Measurements from ENCODE around the gene LRP1-AS. TPM values are rescaled to one million over a fixed set of nuclear protein-coding genes. Genes with fewer than 3 reads are reported as not detected.

LRP1-AS gene
- total RNA-seq (2014; rRNA removed; shearing (Covaris generic)) = not detected in 2 replicates

DNA sequence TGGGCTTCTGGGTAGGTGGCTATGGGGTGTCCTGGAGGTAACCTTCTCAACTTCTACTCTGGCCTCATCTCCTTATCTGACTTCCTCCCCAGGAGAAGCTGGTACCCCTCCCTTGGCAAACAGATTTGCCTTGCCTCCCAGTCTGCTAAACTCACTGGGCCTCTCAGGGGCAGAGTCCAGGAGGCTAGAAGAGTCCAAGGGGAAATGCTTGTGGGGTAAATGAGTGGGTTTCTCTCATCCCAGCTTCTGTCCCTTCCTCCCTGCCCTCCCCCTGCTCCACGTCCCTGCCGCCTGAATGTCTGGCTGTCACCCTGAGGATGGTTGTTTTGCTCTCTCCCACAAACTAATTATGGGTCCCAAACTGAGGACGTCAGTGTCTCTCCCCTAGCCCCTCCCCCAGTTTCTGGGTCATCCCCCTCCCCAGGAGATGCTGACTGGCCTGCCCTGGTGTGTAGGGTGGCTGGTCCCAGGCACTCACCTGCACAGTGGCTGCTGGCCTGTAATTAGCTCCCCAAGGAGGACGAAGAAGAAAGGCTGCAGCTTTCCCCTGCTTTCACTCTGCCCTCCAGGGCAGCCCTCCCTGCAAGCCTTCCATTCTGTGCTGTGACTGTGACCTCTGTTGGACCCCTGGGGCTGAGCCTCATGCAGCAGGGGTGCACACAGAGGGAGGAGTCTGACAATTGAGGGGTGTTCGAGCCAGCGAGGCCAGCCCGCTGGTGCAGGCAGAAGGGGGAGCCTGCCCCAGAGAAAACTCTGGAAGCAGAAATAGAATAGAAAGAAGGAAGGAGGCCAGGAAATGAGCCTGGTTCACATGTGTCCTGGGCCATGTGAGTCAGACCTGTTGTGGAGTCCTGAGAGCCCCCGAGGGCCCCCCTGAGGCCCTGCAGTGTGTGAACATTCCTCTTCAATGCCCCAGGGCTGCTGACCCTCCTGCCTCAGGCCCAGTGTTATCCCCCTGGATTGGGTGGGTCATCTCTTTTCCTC lies at the start of gene LRP1-AS:
TSS of gene LRP1-AS (minus strand) at position 659 of the 984 bp plus-strand sequence.
- peak; percentile 51 for DNase-seq (ENCODE audit: low spot score)

DNA sequence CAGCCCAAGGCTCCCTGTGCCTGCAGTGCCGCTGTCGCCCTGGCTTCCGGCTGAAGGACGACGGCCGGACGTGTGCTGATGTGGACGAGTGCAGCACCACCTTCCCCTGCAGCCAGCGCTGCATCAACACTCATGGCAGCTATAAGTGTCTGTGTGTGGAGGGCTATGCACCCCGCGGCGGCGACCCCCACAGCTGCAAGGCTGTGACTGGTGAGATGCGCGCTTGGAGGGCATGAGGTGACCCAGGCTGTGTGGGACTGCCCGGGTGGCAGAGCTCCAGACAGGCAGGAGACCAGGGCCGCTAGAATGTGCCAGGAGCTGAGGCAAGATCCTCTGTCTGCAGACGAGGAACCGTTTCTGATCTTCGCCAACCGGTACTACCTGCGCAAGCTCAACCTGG lies 49.5 kb upstream of the LRP1-AS start:
- DNase-seq (ENCODE audit: low spot score) = no peak

DNA sequence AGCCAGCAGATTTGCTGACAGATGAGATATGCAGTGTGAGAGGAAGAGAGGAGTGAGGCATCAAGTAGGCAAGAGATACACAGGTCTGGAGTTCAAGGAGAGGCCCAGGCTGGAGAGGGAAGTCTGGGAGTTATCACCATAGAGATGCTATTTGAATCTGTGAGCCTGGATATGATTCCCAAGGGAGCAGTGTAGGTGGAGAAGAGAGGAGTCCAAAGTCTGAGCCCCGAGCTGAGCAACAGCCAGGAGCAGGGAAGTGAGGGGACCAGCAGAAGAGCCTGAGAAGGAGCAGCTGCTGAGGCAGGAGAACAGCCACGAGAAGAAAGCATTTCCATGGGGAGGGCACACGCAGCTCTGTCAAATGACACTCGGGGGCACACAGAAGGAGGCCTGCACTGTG lies 49.0 kb upstream of the LRP1-AS start:
- no peak for DNase-seq (ENCODE audit: low spot score)

DNA sequence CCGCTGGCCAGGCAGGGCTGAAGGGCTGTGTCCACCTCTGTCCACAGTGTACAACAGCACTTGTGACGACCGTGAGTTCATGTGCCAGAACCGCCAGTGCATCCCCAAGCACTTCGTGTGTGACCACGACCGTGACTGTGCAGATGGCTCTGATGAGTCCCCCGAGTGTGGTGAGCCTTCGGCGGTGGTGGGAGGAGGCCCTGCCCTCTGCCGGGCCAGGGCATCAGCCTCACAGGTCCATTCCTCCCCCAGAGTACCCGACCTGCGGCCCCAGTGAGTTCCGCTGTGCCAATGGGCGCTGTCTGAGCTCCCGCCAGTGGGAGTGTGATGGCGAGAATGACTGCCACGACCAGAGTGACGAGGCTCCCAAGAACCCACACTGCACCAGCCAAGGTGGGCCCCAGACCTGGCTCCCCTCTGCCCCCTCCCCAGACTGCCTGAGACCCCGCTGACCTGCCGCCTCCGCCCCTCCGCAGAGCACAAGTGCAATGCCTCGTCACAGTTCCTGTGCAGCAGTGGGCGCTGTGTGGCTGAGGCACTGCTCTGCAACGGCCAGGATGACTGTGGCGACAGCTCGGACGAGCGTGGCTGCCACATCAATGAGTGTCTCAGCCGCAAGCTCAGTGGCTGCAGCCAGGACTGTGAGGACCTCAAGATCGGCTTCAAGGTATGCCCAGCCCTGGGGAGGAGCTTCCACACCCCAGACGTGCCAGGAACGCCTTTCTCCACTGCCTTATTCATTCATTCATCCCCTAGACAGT lies 48.4 kb upstream of the LRP1-AS start:
- no peak for DNase-seq (ENCODE audit: low spot score)

DNA sequence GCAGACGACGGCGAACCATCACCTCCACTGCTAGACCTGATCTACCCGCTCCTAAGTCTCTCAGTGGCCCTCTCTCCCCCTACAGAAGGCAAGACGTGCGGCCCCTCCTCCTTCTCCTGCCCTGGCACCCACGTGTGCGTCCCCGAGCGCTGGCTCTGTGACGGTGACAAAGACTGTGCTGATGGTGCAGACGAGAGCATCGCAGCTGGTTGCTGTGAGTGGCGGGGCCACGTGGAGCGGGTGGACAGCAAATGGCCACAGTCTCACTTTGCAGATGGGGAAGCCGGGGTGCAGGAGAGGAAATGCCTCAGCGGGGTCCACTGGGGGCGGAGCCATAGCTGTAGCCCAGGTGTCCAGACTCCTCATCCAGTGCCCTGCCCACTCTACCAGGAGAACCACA lies 47.8 kb upstream of the LRP1-AS start:
- no peak for DNase-seq (ENCODE audit: low spot score)

DNA sequence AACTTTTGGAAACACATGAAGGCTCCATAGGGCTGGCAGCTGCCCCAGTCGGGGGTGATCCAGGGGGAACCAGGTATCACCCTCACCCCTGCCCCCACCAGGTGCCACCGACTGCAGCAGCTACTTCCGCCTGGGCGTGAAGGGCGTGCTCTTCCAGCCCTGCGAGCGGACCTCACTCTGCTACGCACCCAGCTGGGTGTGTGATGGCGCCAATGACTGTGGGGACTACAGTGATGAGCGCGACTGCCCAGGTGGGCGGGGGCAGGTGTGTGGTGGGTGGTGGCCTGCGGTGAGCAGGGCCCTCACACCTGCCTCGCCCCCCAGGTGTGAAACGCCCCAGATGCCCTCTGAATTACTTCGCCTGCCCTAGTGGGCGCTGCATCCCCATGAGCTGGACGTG lies 46.8 kb upstream of the LRP1-AS start:
- DNase-seq (ENCODE audit: low spot score) = no peak

DNA sequence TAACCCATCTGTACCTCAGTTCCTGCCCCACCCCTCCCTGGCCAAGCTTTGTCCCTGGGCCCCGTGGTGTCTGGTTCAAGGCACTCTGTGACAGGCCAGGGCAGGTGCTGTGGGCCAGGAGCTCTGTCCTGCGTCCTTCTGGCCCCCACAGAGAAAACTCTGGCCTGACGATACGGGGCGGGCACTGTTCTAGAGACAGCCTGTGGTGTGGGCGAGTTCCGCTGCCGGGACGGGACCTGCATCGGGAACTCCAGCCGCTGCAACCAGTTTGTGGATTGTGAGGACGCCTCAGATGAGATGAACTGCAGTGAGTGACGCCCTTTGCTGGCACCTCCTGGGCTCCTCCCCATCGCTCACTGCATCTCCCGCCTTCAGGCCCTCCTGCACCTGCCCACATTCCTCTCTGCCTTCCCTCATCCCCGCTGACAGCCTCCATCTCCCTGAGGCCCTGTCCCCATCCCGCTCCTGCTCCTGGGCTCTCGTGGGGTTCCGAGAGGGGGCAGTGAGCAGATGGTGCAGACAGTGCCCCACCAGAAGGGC lies 46.4 kb upstream of the LRP1-AS start:
- no peak for DNase-seq (ENCODE audit: low spot score)

DNA sequence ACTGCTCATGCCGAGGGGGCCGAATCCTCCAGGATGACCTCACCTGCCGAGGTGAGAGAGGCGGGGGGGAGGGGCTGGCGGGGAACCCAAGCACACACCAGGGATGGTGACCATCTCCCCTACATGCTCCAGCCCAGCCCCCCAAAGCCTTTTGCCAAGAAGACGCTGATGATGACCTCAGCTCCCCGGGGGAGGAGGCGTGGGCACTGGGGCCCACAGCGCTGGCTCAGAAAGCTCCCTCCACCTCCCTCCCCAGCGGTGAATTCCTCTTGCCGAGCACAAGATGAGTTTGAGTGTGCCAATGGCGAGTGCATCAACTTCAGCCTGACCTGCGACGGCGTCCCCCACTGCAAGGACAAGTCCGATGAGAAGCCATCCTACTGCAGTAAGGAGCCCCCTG lies 45.5 kb upstream of the LRP1-AS start:
- no peak for DNase-seq (ENCODE audit: low spot score)

DNA sequence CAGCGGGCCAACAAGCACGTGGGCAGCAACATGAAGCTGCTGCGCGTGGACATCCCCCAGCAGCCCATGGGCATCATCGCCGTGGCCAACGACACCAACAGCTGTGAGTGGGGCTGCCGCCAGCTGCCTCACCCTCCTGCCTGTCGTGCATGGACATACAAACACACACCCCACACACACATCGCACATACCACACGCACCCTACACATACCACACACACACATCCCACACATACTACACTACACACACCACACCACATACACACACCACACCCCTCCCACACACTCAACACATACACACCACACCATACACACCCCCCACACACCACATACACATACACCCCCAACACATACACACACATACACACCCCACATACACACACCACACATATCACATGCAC lies 44.0 kb upstream of the LRP1-AS start:
- no peak for DNase-seq (ENCODE audit: low spot score)

DNA sequence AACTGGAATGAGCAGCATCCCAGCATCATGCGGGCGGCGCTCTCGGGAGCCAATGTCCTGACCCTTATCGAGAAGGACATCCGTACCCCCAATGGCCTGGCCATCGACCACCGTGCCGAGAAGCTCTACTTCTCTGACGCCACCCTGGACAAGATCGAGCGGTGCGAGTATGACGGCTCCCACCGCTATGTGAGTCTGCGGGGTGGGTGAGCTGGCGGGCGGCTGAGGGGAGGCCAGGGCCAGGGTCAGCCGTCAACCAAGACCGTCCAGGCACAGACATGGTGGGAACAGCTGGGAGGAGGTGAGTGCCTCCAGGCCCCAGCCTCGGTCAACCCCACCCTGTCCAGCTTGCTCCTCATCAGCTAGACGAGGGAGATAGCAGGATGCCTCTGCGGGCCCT lies 43.4 kb upstream of the LRP1-AS start:
- no peak for DNase-seq (ENCODE audit: low spot score)

DNA sequence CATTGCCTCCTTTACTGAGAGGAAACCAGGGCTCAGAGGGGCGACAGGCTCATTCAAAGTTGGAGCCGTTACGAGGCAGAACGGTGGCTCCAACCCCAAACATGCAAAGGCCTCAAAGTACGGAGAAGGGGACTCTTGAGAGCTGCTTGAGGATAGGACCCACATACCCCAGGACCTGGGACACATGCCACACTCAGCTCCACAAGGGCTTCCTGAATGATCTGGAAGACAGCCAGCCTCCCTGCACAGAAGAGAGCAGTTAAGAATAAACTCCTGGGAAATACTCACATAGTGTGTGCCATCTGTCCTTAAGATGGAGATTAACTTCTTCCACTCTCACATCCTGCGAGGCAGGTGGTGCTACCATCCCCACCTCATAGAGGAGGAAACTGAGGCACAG lies 42.6 kb upstream of the LRP1-AS start:
- no peak for DNase-seq (ENCODE audit: low spot score)

DNA sequence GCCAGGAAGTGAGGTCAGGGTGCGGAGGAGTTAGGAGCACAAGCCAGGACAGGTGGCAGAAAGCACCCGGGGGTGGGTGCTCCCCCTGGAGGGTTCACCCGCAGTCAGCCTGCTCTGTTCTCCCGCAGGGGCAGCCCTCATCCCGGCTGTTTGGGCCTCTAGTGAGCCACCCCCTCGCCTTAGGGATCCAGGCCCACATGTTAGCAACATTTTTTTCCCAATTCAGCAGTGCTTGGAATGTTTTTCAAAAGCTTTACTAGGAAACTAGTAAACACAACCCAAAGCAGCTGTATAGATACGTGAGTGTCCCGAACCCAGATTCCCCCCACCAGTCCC lies 40.6 kb upstream of the LRP1-AS start:
- DNase-seq (ENCODE audit: low spot score) = no peak

DNA sequence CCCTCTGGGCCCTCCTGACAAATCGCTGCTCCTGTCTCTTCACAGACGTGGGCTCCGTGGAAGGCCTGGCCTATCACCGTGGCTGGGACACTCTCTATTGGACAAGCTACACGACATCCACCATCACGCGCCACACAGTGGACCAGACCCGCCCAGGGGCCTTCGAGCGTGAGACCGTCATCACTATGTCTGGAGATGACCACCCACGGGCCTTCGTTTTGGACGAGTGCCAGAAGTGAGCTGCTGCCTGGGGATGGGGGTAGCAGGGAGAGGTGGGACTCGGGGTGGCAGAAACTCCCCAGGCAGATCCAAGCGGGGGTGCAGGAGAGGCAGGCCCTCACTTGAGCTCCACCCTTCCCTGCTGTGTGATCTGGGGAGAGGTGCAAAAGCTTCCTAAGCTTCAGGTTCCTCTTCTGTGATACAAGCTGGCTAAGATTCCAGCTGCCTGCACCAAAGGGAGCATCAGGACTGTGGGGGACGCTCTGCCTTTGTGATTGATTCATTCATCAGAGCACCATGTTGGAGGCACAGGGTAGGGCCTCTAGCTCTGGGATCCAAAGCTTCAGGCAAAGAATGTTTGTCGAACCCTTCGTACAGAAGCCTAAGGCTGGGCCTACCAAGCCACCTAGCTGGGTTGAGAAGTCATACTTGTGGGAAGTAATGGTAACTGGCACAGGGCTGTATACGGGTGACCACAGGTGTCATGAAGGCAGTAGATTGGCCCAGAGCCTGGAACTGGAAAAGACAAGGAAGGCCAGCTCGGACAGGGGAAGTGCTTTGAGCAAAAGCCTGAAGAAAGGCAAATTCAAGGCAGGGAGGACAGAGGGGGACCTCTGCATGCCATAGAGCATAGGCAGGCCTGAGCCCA lies 40.0 kb upstream of the LRP1-AS start:
- DNase-seq (ENCODE audit: low spot score) = no peak

DNA sequence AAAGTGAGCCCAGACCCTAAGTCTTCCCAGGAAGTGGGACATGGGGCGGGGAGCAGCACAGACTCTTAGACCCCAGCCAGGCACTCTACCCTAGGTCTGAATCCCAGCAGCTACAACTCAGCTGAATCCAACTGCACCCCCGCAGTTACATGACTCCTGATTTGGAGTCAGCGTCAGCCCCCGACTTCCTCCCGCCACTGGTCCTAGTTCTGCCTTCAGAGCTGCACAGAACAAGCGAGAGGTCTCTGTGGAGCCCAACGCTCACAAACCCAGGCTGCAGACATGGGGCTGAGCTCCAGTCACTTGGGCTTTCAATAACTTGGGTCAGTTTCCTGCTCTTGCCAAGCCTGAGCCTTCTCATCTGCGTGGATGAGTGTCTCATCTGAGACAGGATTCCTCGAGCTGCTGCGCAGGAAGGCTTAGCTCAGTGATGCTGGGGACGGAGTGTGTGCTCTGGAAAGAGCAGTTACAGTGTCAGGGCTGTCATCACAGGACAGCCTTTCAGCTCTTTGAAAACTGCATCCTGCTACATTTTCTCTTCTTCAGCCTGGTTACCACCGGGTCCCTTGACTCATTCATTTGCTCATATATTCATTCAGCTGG lies 38.6 kb upstream of the LRP1-AS start:
- no peak for DNase-seq (ENCODE audit: low spot score)

DNA sequence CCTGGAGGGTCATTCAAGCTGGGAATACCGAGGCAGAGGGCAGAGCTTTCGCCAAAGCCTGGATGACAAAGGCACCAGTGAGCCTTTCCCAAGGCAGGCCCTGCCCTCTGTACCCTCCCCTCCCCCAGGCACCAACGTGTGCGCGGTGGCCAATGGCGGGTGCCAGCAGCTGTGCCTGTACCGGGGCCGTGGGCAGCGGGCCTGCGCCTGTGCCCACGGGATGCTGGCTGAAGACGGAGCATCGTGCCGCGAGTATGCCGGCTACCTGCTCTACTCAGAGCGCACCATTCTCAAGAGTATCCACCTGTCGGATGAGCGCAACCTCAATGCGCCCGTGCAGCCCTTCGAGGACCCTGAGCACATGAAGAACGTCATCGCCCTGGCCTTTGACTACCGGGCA lies 38.0 kb upstream of the LRP1-AS start:
- no peak for DNase-seq (ENCODE audit: low spot score)

DNA sequence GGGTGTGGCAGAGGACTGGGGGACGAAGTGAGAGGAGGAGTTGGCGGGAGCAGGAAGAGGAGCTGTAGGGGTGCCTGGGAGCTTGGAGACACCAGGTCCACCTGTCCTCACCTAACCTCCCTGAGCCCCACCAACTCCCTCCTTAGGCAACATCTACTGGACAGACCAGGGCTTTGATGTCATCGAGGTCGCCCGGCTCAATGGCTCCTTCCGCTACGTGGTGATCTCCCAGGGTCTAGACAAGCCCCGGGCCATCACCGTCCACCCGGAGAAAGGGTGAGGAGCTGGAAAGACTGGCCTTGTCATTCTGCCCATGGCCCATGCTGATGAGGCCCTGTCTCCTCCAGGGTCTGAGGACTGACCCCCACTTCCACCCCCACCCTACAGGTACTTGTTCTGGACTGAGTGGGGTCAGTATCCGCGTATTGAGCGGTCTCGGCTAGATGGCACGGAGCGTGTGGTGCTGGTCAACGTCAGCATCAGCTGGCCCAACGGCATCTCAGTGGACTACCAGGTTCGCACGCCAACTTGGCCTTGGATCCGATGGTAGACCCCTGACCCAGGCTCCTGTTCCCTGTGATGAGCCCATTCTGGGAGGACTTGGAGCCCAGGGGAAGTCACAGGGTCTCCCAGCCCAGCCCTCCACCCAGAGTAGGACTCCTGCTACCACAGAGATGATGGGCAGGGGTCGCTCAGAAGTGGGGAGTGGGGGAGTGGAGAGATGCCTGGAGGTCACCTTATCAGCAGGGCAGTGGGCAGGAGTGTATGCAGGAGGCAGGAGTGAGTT lies 36.7 kb upstream of the LRP1-AS start:
- no peak for DNase-seq (ENCODE audit: low spot score)

DNA sequence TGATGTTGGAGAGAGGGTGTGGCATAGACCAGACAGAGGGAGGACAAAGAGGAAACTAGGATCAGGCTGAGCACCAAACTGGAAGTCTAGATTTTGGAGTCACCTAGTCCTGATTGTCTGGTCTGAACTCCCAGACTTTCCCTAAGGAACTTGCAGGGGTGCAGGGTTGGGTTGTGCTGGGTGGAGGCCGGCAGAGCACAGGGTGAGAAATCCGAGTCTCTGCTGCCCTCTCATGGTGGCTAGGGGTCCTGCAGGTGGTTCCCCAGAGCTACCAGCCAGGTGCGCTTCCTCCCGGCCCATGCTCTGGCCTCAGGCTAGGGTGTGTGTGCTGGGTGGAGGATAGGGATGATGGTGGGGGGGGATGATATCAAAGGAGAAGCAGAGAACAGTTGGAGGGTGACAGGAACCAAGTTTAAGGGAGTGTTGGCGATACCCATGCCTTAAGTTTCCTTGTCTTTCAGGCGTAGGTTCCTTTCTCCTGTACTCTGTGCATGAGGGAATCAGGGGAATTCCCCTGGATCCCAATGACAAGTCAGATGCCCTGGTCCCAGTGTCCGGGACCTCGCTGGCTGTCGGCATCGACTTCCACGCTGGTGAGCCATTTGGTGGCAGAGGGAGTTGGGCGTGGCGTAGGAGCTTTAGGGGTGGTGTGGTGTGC lies 35.6 kb upstream of the LRP1-AS start:
- DNase-seq (ENCODE audit: low spot score) = peak; percentile 91

DNA sequence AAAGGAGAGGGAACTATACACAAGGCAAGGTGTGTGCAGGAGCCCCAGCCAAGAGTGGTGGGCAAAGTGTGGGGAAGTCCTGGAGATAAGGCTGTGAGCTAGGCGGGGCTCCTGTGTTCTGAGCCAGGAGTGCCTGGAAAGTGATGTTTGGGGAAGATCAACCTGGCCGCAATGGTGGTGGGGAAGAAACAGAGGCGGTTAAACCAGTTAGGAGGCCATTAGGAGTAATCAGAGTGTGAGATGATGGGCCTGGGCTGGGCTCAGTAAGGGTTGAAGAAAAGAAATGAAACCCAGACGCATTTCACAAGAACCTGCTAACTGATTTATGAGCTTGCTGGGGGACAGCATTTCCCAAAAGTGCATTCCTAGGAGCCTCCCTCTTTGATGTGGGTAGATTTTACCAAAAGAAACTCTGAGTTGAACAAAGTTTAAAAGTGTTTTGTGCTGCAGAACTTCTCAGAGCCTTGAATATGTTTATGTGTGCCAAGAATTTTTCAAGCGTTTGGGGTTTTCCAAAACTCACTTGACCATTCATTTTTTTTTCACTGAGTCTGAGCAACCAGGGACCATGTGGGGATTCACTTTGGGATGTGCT lies 34.2 kb upstream of the LRP1-AS start:
- DNase-seq (ENCODE audit: low spot score) = no peak

DNA sequence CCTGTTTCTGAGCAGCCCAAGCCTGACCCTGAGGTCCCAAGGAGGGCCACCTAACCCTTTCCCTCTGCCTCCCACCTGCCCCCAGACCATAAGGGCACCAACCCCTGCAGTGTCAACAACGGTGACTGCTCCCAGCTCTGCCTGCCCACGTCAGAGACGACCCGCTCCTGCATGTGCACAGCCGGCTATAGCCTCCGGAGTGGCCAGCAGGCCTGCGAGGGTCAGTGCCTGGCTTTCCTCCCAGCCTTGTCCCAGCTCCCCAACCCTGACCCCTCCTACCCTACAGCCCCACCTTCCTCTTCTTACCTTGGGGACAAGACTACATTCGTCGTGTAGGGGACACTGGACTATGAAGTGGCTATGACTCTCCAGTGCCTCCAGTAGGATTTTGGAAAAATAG lies 33.7 kb upstream of the LRP1-AS start:
- DNase-seq (ENCODE audit: low spot score) = no peak

All from HT-29 (cell line).